Measurements from ENCODE around the gene TMEM212.

Gene TMEM212

DNA sequence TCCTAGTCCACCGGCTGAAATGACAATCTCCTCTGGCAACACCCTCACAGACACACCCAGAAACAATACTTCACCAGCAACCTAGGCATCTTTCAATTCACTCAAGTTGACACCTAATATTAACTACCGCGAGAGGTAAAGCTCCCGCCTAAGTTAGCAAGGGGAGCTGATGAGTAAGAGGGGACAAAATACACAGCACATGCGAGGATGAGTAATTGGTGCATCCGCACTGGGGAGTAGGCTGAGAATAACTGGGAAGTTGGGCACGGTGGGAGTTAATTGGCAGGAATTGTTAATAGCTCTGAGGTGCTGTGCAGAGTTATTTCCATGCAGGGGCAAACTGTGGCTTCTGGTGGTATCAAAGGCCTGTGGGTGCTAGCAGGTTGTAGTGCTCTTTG is 18.3 kb upstream of the TMEM212 start:
- H3K79me2 ChIP-seq (ENCODE audit: control insufficient read depth, insufficient read depth, low read length, poor library complexity) = no peaks in the 10 kb centered on the region
- H3K9ac ChIP-seq (ENCODE audit: low read length) = no peak overlapping the region
- no peak overlapping the region for H4K8ac ChIP-seq (ENCODE audit: low read depth, low read length)
- H3K27ac ChIP-seq (ENCODE audit: low read depth, low read length) = no peak overlapping the region
- no peaks in the 10 kb centered on the region for H3K9me3 ChIP-seq (ENCODE audit: insufficient read depth, low read depth, low read length)
- H2BK120ac ChIP-seq (ENCODE audit: insufficient read depth, low read length, poor library complexity) = no peak overlapping the region
- no peak overlapping the region for H3K14ac ChIP-seq (ENCODE audit: low read length)
- no peak overlapping the region for H4K91ac ChIP-seq (ENCODE audit: low read depth, low read length)
- H3K4me1 ChIP-seq (ENCODE audit: control insufficient read depth in 1 of 2, insufficient read depth in 2 of 2, low read length in 2 of 2) = no peaks in the 10 kb centered on the region
- no CpG with 5 or more reads among the region's 7 CpGs for WGBS (ENCODE audit: extremely low coverage, insufficient coverage, insufficient read length)
- H4K12ac ChIP-seq (ENCODE audit: low read depth, low read length) = no peak overlapping the region
- H3K36me3 ChIP-seq (ENCODE audit: control insufficient read depth in 1 of 2, insufficient read depth in 2 of 2, low read length in 2 of 2) = no peaks in the 10 kb centered on the region
- no peak overlapping the region for H3K18ac ChIP-seq (ENCODE audit: low read length)
- no peak overlapping the region for H2BK12ac ChIP-seq (ENCODE audit: low read length)
- H2BK5ac ChIP-seq (ENCODE audit: low read depth, low read length, poor library complexity) = no peak overlapping the region
- H3K4me3 ChIP-seq (ENCODE audit: low read depth, low read length) = no peak overlapping the region
- no peak overlapping the region for H3K4me2 ChIP-seq (ENCODE audit: low read length)
- no peak overlapping the region for H2AFZ ChIP-seq (ENCODE audit: insufficient read depth, low read length, poor library complexity)
- no peaks in the 10 kb centered on the region for H3K27me3 ChIP-seq (ENCODE audit: insufficient read depth, low read length)
- no peak overlapping the region for H3K23ac ChIP-seq (ENCODE audit: low read length)
- no peak for DNase-seq
- no peak overlapping the region for H2AK5ac ChIP-seq (ENCODE audit: low read length)
- H3K79me1 ChIP-seq (ENCODE audit: low read length) = no peaks in the 10 kb centered on the region
- no peak overlapping the region for H3K4ac ChIP-seq (ENCODE audit: low read depth, low read length)

DNA sequence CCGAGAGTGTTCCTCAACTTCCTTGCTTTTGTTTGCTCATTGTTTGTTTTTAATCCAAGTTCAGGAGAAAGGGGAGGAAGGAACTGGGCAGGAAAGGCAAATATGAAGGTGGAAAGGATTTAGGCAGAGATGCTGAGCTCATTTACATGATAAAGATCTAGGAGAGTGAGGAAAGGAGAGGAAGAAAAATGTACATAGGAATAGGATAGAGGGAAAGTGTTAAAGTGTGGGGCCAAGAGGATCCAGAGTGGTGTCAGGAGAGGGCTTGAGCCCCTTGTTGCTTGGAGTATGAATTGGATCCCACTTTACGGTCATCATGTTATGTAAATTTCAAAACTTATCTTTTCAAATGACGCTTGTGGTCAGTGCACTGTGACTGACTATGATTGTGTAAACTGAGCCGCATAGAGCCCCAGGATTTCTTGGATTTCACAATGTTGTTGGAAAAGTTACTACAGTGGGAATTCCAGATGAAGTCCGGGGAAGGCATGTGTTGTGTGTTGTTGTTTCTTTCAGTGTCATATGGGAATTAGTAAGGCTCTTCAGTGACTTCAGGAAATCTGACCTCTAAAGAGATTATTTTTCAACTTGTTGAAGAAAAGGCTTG is 17.8 kb upstream of the TMEM212 start:
- Histone ChIP-seq H3K9ac (ENCODE audit: low read length) (no peak overlapping the region), H3K14ac (ENCODE audit: low read length) (no peak overlapping the region), H2BK5ac (ENCODE audit: low read depth, low read length, poor library complexity) (no peak overlapping the region), H3K79me2 (ENCODE audit: control insufficient read depth, insufficient read depth, low read length, poor library complexity) (no peaks in the 10 kb centered on the region), H2AFZ (ENCODE audit: insufficient read depth, low read length, poor library complexity) (no peak overlapping the region), H3K36me3 (ENCODE audit: control insufficient read depth in 1 of 2, insufficient read depth in 2 of 2, low read length in 2 of 2) (no peaks in the 10 kb centered on the region), H3K27me3 (ENCODE audit: insufficient read depth, low read length) (no peaks in the 10 kb centered on the region), H2AK5ac (ENCODE audit: low read length) (no peak overlapping the region), H3K4ac (ENCODE audit: low read depth, low read length) (no peak overlapping the region), H3K23ac (ENCODE audit: low read length) (no peak overlapping the region), H3K4me1 (ENCODE audit: control insufficient read depth in 1 of 2, insufficient read depth in 2 of 2, low read length in 2 of 2) (no peaks in the 10 kb centered on the region), H3K79me1 (ENCODE audit: low read length) (no peaks in the 10 kb centered on the region), H3K18ac (ENCODE audit: low read length) (no peak overlapping the region), H4K8ac (ENCODE audit: low read depth, low read length) (no peak overlapping the region), H3K4me3 (ENCODE audit: low read depth, low read length) (no peak overlapping the region), H3K4me2 (ENCODE audit: low read length) (no peak overlapping the region), H2BK12ac (ENCODE audit: low read length) (no peak overlapping the region), H4K12ac (ENCODE audit: low read depth, low read length) (no peak overlapping the region), H3K9me3 (ENCODE audit: insufficient read depth, low read depth, low read length) (no peaks in the 10 kb centered on the region), H3K27ac (ENCODE audit: low read depth, low read length) (no peak overlapping the region), H2BK120ac (ENCODE audit: insufficient read depth, low read length, poor library complexity) (no peak overlapping the region), H4K91ac (ENCODE audit: low read depth, low read length) (no peak overlapping the region)
- no CpG with 5 or more reads among the region's 5 CpGs for WGBS (ENCODE audit: extremely low coverage, insufficient coverage, insufficient read length)
- peak; percentile 66 to 76 for DNase-seq

DNA sequence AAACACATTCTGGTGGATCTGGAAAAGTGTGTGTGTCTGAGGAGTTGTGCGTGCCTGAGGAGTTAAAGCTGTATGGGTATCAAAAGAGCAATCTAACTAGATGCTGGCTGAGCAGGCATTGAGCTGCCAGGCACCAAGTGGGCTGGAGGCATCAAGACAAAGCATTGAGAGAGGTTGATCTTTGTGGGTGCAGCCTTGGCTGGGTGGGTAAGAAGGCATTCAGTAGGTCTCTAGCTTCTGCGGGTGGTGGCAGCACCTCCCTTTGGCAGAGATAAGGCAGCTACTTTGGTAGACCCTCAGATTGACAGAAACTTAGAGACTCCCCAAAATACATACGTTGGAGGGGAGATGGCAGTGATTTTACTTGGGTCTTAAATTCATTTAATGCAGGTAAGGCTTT is 15.8 kb upstream of the TMEM212 start:
- H3K9ac ChIP-seq (ENCODE audit: low read length) = no peak overlapping the region
- peak in 1 of 2 donors; percentile 50 for DNase-seq
- no peak overlapping the region for H3K4me2 ChIP-seq (ENCODE audit: low read length)
- no peaks in the 10 kb centered on the region for H3K36me3 ChIP-seq (ENCODE audit: control insufficient read depth in 1 of 2, insufficient read depth in 2 of 2, low read length in 2 of 2)
- H4K8ac ChIP-seq (ENCODE audit: low read depth, low read length) = no peak overlapping the region
- no peak overlapping the region for H2BK5ac ChIP-seq (ENCODE audit: low read depth, low read length, poor library complexity)
- no peak overlapping the region for H3K4ac ChIP-seq (ENCODE audit: low read depth, low read length)
- no peak overlapping the region for H2AK5ac ChIP-seq (ENCODE audit: low read length)
- no peak overlapping the region for H3K27ac ChIP-seq (ENCODE audit: low read depth, low read length)
- H3K4me3 ChIP-seq (ENCODE audit: low read depth, low read length) = no peak overlapping the region
- H3K23ac ChIP-seq (ENCODE audit: low read length) = no peak overlapping the region
- no CpG with 5 or more reads among the region's 3 CpGs for WGBS (ENCODE audit: extremely low coverage, insufficient coverage, insufficient read length)
- no peaks in the 10 kb centered on the region for H3K27me3 ChIP-seq (ENCODE audit: insufficient read depth, low read length)
- H3K18ac ChIP-seq (ENCODE audit: low read length) = no peak overlapping the region
- no peaks in the 10 kb centered on the region for H3K9me3 ChIP-seq (ENCODE audit: insufficient read depth, low read depth, low read length)
- H3K79me2 ChIP-seq (ENCODE audit: control insufficient read depth, insufficient read depth, low read length, poor library complexity) = no peaks in the 10 kb centered on the region
- H3K14ac ChIP-seq (ENCODE audit: low read length) = no peak overlapping the region
- no peak overlapping the region for H2BK12ac ChIP-seq (ENCODE audit: low read length)
- no peaks in the 10 kb centered on the region for H3K79me1 ChIP-seq (ENCODE audit: low read length)
- no peak overlapping the region for H4K12ac ChIP-seq (ENCODE audit: low read depth, low read length)
- no peak overlapping the region for H2BK120ac ChIP-seq (ENCODE audit: insufficient read depth, low read length, poor library complexity)
- H3K4me1 ChIP-seq (ENCODE audit: control insufficient read depth in 1 of 2, insufficient read depth in 2 of 2, low read length in 2 of 2) = no peaks in the 10 kb centered on the region
- no peak overlapping the region for H4K91ac ChIP-seq (ENCODE audit: low read depth, low read length)
- H2AFZ ChIP-seq (ENCODE audit: insufficient read depth, low read length, poor library complexity) = no peak overlapping the region

DNA sequence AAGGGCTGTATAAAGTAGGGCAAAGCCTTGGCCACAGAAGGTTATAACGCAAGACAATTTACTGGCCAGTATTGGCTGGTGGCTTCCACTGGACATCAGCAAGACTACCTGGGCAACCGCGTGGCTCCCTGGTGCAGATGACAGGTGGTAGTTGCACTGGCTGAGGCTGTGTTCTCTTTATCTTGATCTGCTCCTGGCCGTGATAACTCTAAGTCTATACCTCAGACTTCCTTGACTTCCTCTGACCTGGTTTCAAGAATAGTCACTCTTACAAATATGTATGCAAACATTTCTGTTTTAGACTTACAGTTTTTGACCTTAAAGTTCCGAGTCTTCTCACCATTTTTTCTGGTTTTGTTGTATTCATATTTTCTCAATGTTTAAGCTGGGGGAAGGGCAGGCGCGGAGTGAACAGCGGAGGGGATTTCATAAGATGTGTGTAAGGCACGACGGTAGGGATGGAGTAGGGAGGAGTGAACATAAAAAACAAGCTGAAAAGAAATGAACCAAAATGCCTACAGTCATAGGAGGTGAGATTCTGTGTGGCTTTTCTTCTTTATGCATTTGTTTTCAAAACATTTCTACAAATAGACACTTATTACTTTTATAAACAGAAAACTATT is 15.2 kb upstream of the TMEM212 start:
- no peak overlapping the region for H4K12ac ChIP-seq (ENCODE audit: low read depth, low read length)
- H2BK120ac ChIP-seq (ENCODE audit: insufficient read depth, low read length, poor library complexity) = no peak overlapping the region
- H3K9me3 ChIP-seq (ENCODE audit: insufficient read depth, low read depth, low read length) = no peaks in the 10 kb centered on the region
- no peak overlapping the region for H2BK5ac ChIP-seq (ENCODE audit: low read depth, low read length, poor library complexity)
- no peaks in the 10 kb centered on the region for H3K4me1 ChIP-seq (ENCODE audit: control insufficient read depth in 1 of 2, insufficient read depth in 2 of 2, low read length in 2 of 2)
- no peak overlapping the region for H3K27ac ChIP-seq (ENCODE audit: low read depth, low read length)
- no peaks in the 10 kb centered on the region for H3K27me3 ChIP-seq (ENCODE audit: insufficient read depth, low read length)
- H3K4ac ChIP-seq (ENCODE audit: low read depth, low read length) = no peak overlapping the region
- no peaks in the 10 kb centered on the region for H3K79me1 ChIP-seq (ENCODE audit: low read length)
- H3K23ac ChIP-seq (ENCODE audit: low read length) = no peak overlapping the region
- no peak overlapping the region for H3K14ac ChIP-seq (ENCODE audit: low read length)
- H3K9ac ChIP-seq (ENCODE audit: low read length) = no peak overlapping the region
- no peak overlapping the region for H2AK5ac ChIP-seq (ENCODE audit: low read length)
- no peaks in the 10 kb centered on the region for H3K79me2 ChIP-seq (ENCODE audit: control insufficient read depth, insufficient read depth, low read length, poor library complexity)
- no peak overlapping the region for H2BK12ac ChIP-seq (ENCODE audit: low read length)
- WGBS (ENCODE audit: extremely low coverage, insufficient coverage, insufficient read length) = no CpG with 5 or more reads among the region's 10 CpGs
- H4K91ac ChIP-seq (ENCODE audit: low read depth, low read length) = no peak overlapping the region
- no peak overlapping the region for H2AFZ ChIP-seq (ENCODE audit: insufficient read depth, low read length, poor library complexity)
- H3K36me3 ChIP-seq (ENCODE audit: control insufficient read depth in 1 of 2, insufficient read depth in 2 of 2, low read length in 2 of 2) = no peaks in the 10 kb centered on the region
- H3K4me2 ChIP-seq (ENCODE audit: low read length) = no peak overlapping the region
- DNase-seq = peak in 1 of 2 donors; percentile 10
- H3K4me3 ChIP-seq (ENCODE audit: low read depth, low read length) = no peak overlapping the region
- H3K18ac ChIP-seq (ENCODE audit: low read length) = no peak overlapping the region
- no peak overlapping the region for H4K8ac ChIP-seq (ENCODE audit: low read depth, low read length)

Measured in trophoblast cell (in vitro differentiated cells and primary cell).